GM21447 (cell line): ENCODE data around the gene MACROD2.
"Not testable (repeated sequence)": the region's sequence is repeated elsewhere in the genome, so short reads cannot be mapped to it uniquely, and the experiment has no call there.

Experiments used
- ATAC-seq: cut with Tn5 transposase; IDR thresholded peaks from one replicate; pipeline ENCODE4 v1.9.1; 2021; ENCODE audit not compliant: unreplicated experiment

The MACROD2 gene

GRCh38 chr20:13995086-13995665 lies at the start of gene MACROD2:
Gene MACROD2, plus strand, starts transcription at chr20:13995516.
- no peak for ATAC-seq

- no peak for ATAC-seq
Measured at GRCh38 chr20:13947719-13948118, 47.6 kb upstream of the MACROD2 start.

- no peak for ATAC-seq
Measured at GRCh38 chr20:13953227-13953626, 42.1 kb upstream of the MACROD2 start.

GRCh38 chr20:13960119-13960518 lies 35.2 kb upstream of the MACROD2 start:
- no peak for ATAC-seq

GRCh38 chr20:13960525-13960924 lies 34.8 kb upstream of the MACROD2 start:
- no peak for ATAC-seq

- no peak for ATAC-seq
Measured at GRCh38 chr20:13984211-13984610, 11.1 kb upstream of the MACROD2 start.

- ATAC-seq = no peak
Measured at GRCh38 chr20:13990465-13990864, 4.9 kb upstream of the MACROD2 start, which contains the start of gene SEL1L2. Gene SEL1L2, minus strand, starts transcription at chr20:13990614. Its CDS starts 80 bp downstream, at chr20:13990534.

- no peak for ATAC-seq
Measured at GRCh38 chr20:13991311-13991710, 4.0 kb upstream of the MACROD2 start.

GRCh38 chr20:13991955-13992354 lies 3.4 kb upstream of the MACROD2 start:
- not testable (repeated sequence) for ATAC-seq

- no peak for ATAC-seq
Measured at GRCh38 chr20:13995841-13996240, 525 bp downstream of the MACROD2 start.

GRCh38 chr20:13996265-13996664 lies 949 bp downstream of the MACROD2 start:
- no peak for ATAC-seq

GRCh38 chr20:14000917-14001316 lies 5.6 kb downstream of the MACROD2 start:
- ATAC-seq = no peak

- no peak for ATAC-seq
Measured at GRCh38 chr20:14005996-14006395, 10.7 kb downstream of the MACROD2 start.

- no peak for ATAC-seq
Measured at GRCh38 chr20:14009208-14009607, 13.9 kb downstream of the MACROD2 start.

GRCh38 chr20:14012671-14013070 lies 17.4 kb downstream of the MACROD2 start:
- no peak for ATAC-seq

GRCh38 chr20:14030991-14031390 lies 35.7 kb downstream of the MACROD2 start:
- ATAC-seq = no peak

GRCh38 chr20:14033310-14033709 lies 38.0 kb downstream of the MACROD2 start:
- no peak for ATAC-seq

GRCh38 chr20:14036567-14036966 lies 41.3 kb downstream of the MACROD2 start:
- ATAC-seq = no peak

- not testable (repeated sequence) for ATAC-seq
Measured at GRCh38 chr20:14044712-14045276, 49.5 kb downstream of the MACROD2 start.

GRCh38 chr20:14046534-14046933 lies 51.2 kb downstream of the MACROD2 start:
- no peak for ATAC-seq

GRCh38 chr20:14049111-14049510 lies 53.8 kb downstream of the MACROD2 start:
- ATAC-seq = no peak

GRCh38 chr20:14051454-14051853 lies 56.1 kb downstream of the MACROD2 start:
- no peak for ATAC-seq
